CD14-positive monocyte (primary cell): ENCODE data around the gene ZNF445. TPM values are rescaled to one million over a fixed set of nuclear protein-coding genes. Genes with fewer than 3 reads are reported as not detected.
A peak's percentile ranks its signal among the peaks of the same experiment; 100 is the strongest.

Experiments
- DNase-seq, 3 donors: peaks; one replicate each; pipeline ENCODE4 v3.0.0-alpha.2; 2011 to 2022
- H2AFZ ChIP-seq: 2 replicates; pipeline ENCODE4 v1.6.0; 2012; ENCODE audit warnings: mild to moderate bottlenecking, low read depth, low read length, inconsistent platforms; ENCODE audit not compliant: insufficient read depth, poor library complexity, severe bottlenecking
- H3K27ac ChIP-seq, 2 donors: 1 replicate in 1 of 2; 2 replicates in 1 of 2; pipeline ENCODE4 v1.5.1; 2012 to 2013; ENCODE audit warnings: low read length in 2 of 2, control low read depth in 1 of 2, inconsistent platforms in 1 of 2, low read depth in 1 of 2, mild to moderate bottlenecking in 1 of 2
- H3K27me3 ChIP-seq, 2 donors: one replicate each; pipeline versions ENCODE4 v1.6.0 to v1.6.1; 2011 to 2013; ENCODE audit warnings: low read length in 2 of 2; ENCODE audit not compliant: control insufficient read depth in 2 of 2, insufficient read depth in 2 of 2
- H3K36me3 ChIP-seq, 2 donors: replicated peaks in 1 of 2; 1 replicate in 1 of 2; 2 replicates in 1 of 2; pipeline versions ENCODE4 v1.5.1 to v1.6.1; 2012 to 2013; ENCODE audit warnings: low read length in 2 of 2, control low read depth in 1 of 2, inconsistent platforms in 1 of 2, mild to moderate bottlenecking in 1 of 2; ENCODE audit not compliant: insufficient read depth in 2 of 2, control insufficient read depth in 1 of 2
- H3K4me1 ChIP-seq, 2 donors: 1 replicate in 1 of 2; 2 replicates in 1 of 2; pipeline versions ENCODE4 v1.5.1 to v1.6.1; 2012 to 2013; ENCODE audit warnings: low read length in 2 of 2, control low read depth in 1 of 2, inconsistent platforms in 1 of 2, mild to moderate bottlenecking in 1 of 2, moderate library complexity in 1 of 2; ENCODE audit not compliant: insufficient read depth in 2 of 2, control insufficient read depth in 1 of 2
- H3K4me2 ChIP-seq: replicated peaks from 2 replicates; pipeline ENCODE3; 2012; ENCODE audit warnings: low read length, moderate library complexity, mild to moderate bottlenecking; ENCODE audit not compliant: poor library complexity, severe bottlenecking; ENCODE audit errors: extremely low read depth
- H3K4me3 ChIP-seq, 3 experiments: fragments of 200-600 bp in 1 of 3; sonication (generic) in 1 of 3; replicated peaks in 1 of 3; 1 replicate in 2 of 3; 2 replicates in 1 of 3; pipeline ENCODE4 v1.5.1; 2011 to 2013; ENCODE audit warnings: low read length in 3 of 3, mild to moderate bottlenecking in 3 of 3, control low read depth in 2 of 3, low read depth in 2 of 3, inconsistent platforms in 1 of 3, moderate library complexity in 1 of 3
- H3K79me2 ChIP-seq: 2 replicates; pipeline ENCODE4 v1.6.0; 2012; ENCODE audit warnings: mild to moderate bottlenecking, control low read depth, inconsistent platforms, low read length, moderate library complexity; ENCODE audit not compliant: insufficient read depth
- H3K9ac ChIP-seq: 2 replicates; pipeline ENCODE4 v1.6.0; 2017; ENCODE audit warnings: low read length, mild to moderate bottlenecking; ENCODE audit not compliant: insufficient read depth, poor library complexity, severe bottlenecking
- H3K9me3 ChIP-seq, 2 donors: replicated peaks in 1 of 2; 1 replicate in 1 of 2; 2 replicates in 1 of 2; pipeline versions ENCODE4 v1.5.1 to v1.6.1; 2012 to 2013; ENCODE audit warnings: low read length in 2 of 2, control low read depth in 1 of 2; ENCODE audit not compliant: control insufficient read depth in 1 of 2, insufficient read depth in 1 of 2
- H4K20me1 ChIP-seq: 2 replicates; pipeline ENCODE4 v1.6.0; 2012; ENCODE audit warnings: mild to moderate bottlenecking, low read length, control low read depth, moderate library complexity; ENCODE audit not compliant: insufficient read depth
- H3K27ac Mint-ChIP-seq, 7 donors: one replicate each; pipeline ENCODE4 v1.8.0; 2020; ENCODE audit warnings: mild to moderate bottlenecking in 7 of 7, mixed read lengths in 7 of 7, moderate library complexity in 6 of 7, inconsistent platforms in 2 of 7
- H3K27me3 Mint-ChIP-seq, 3 donors: one replicate each; pipeline ENCODE4 v1.8.0; 2021 to 2022; ENCODE audit warnings: low read depth in 3 of 3, mild to moderate bottlenecking in 3 of 3, mixed read lengths in 3 of 3, moderate library complexity in 3 of 3, inconsistent platforms in 1 of 3
- H3K36me3 Mint-ChIP-seq, 2 donors: one replicate each; pipeline ENCODE4 v1.8.0; 2020; ENCODE audit warnings: mixed read lengths in 2 of 2, inconsistent platforms in 1 of 2, mild to moderate bottlenecking in 1 of 2
- H3K4me1 Mint-ChIP-seq: one replicate; pipeline ENCODE4 v1.8.0; 2020; ENCODE audit warnings: mild to moderate bottlenecking, mixed read lengths
- H3K4me3 Mint-ChIP-seq, 2 donors: one replicate each; pipeline ENCODE4 v1.8.0; 2020; ENCODE audit warnings: mild to moderate bottlenecking in 2 of 2, mixed read lengths in 2 of 2, moderate library complexity in 1 of 2
- H3K9me3 Mint-ChIP-seq, 7 donors: one replicate each; pipeline ENCODE4 v1.8.0; 2020 to 2022; ENCODE audit warnings: mixed read lengths in 7 of 7, mild to moderate bottlenecking in 6 of 7, moderate library complexity in 6 of 7, inconsistent platforms in 2 of 7
- WGBS: methylation state at CpG from one replicate; pipeline ENCODE4 v1.1.5; 2013; ENCODE audit warnings: missing lambda C conversion rate; ENCODE audit not compliant: insufficient coverage; 5-methylcytosine and 5-hydroxymethylcytosine counted together
- intact Hi-C, 2 donors: fragments of 100-400 bp; cut with micrococcal nuclease; formaldehyde crosslinking; loops; one replicate each; pipeline versions ENCODE4 v1.15.0 to v1.15.1; 2023
- polyA plus RNA-seq, 3 donors: library from polyadenylated mRNA; depleted of rRNA in 1 of 3; unstranded in 2 of 3; stranded (reverse) in 1 of 3; fragments of 300-500 nt in 2 of 3; fragments of >200 nt in 1 of 3; fragmentation: Illumina TruSeq in 2 of 3; gene quantifications; 1 replicate in 2 of 3; 2 replicates in 1 of 3; pipeline ENCODE4 v1.2.3, GENCODE V29; 2012 to 2021
- TF ChIP-seq, protein P1 (sequence below): fragments of 200-600 bp; IDR thresholded peaks from one replicate; pipeline ENCODE4 v1.8.0; 2022; ENCODE audit warnings: antibody characterized with exemption, mild to moderate bottlenecking

The ZNF445 gene
- polyA plus RNA-seq, 3 donors: 0.41 to 2.5 (median 1.1) TPM

DNA sequence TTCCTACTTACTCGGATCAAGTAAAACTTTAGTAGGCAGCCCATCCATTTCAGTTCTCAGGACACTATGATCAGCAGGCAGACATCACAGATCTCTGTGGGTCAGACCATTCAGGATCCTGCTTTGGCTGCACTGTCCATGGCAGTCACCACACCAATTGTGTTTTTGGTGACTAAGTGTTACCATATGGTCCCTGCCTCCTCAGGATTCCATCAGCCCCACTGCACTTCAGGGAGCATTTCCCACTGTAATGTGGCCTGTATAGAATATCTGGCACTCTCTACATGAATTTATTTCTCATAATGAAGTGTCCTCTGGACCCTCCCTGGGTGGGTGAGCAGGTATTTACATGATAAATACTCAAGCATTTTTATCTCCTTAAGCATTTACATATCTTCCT is 41.3 kb downstream of the ZNF445 start:
- no peak overlapping the region for H3K4me3 Mint-ChIP-seq
- Histone ChIP-seq H3K4me1 (peaks cover 27 to 34% of the 10 kb centered on the region in 2 donors), H3K27me3 (no peaks in the 10 kb centered on the region), H3K9ac (no peak overlapping the region), H3K27ac (peak overlapping the region in 1 of 2 donors; percentile 44), H2AFZ (no peak overlapping the region), H4K20me1 (peaks cover 8% of the 10 kb centered on the region), H3K4me3 (no peak overlapping the region), H3K4me2 (no peak overlapping the region), H3K36me3 (peaks cover 0 to 19% of the 10 kb centered on the region in 2 donors), H3K9me3 (no peaks in the 10 kb centered on the region), H3K79me2 (peaks cover 19% of the 10 kb centered on the region)
- peaks cover 33 to 49% of the 10 kb centered on the region in 2 donors for H3K36me3 Mint-ChIP-seq
- TF ChIP-seq, protein P1, sequence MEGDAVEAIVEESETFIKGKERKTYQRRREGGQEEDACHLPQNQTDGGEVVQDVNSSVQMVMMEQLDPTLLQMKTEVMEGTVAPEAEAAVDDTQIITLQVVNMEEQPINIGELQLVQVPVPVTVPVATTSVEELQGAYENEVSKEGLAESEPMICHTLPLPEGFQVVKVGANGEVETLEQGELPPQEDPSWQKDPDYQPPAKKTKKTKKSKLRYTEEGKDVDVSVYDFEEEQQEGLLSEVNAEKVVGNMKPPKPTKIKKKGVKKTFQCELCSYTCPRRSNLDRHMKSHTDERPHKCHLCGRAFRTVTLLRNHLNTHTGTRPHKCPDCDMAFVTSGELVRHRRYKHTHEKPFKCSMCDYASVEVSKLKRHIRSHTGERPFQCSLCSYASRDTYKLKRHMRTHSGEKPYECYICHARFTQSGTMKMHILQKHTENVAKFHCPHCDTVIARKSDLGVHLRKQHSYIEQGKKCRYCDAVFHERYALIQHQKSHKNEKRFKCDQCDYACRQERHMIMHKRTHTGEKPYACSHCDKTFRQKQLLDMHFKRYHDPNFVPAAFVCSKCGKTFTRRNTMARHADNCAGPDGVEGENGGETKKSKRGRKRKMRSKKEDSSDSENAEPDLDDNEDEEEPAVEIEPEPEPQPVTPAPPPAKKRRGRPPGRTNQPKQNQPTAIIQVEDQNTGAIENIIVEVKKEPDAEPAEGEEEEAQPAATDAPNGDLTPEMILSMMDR: no peak
- peak overlapping the region in 4 of 7 donors; percentile 8 to 57 (median 39) for H3K27ac Mint-ChIP-seq
- no peaks in the 10 kb centered on the region for H3K27me3 Mint-ChIP-seq
- intact Hi-C loops: loop anchor here (5.0 to 10.0 kb wide), 2 partner anchors 91 to 326 kb away; partner anchors contain the start of genes KIAA1143 (in 1 of the 2) and KIF15 (in 1 of the 2)
- no peak for DNase-seq
- WGBS: 100% methylated on average over 1 of the region's 1 CpG
- H3K9me3 Mint-ChIP-seq: peaks cover 0 to 3% (median 0%) of the 10 kb centered on the region in 7 donors
- peaks cover 46% of the 10 kb centered on the region for H3K4me1 Mint-ChIP-seq

DNA sequence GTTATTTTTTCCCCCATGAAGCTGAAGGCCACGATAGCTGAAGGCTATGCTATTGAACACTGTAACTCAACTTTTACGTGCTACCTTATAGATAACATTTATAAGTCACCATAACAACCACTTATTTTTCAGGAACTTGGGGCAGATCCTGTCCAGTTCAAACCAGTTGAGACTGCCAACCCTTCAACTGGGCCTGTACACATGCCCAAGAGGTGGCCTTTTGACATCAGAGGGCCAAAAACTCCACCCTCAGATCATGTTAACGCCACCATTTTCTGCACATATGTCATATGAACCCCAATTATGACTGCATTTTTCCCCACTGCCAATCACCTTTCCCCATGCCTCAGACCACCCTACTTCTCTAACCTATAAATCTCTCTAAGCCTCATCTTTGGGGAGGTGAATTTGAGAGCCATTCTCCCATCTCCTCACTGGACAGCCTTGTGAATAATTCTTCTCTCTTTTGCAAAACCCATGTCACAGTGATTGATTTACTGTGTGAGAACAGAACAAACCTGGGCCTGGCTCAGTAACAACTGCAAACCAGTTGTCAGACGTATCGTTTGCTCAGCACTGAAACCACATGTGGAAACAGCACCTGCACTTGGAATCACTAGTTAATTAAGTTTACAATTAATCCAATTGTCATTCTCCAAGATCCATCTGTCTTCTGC is 42.5 kb downstream of the ZNF445 start:
- peaks cover 0 to 19% of the 10 kb centered on the region in 2 donors for H3K36me3 ChIP-seq
- H3K4me1 ChIP-seq: peaks cover 17 to 22% of the 10 kb centered on the region in 2 donors
- no peak overlapping the region for H3K4me3 ChIP-seq
- H2AFZ ChIP-seq: no peak overlapping the region
- no peaks in the 10 kb centered on the region for H3K27me3 ChIP-seq
- Mint-ChIP-seq H3K4me3 (no peak overlapping the region), H3K27ac (peak overlapping the region in 3 of 7 donors; percentile 4 to 50 (median 50)), H3K27me3 (no peaks in the 10 kb centered on the region), H3K36me3 (peaks cover 36 to 52% of the 10 kb centered on the region in 2 donors), H3K4me1 (peaks cover 36% of the 10 kb centered on the region), H3K9me3 (peaks cover 0 to 3% (median 0%) of the 10 kb centered on the region in 7 donors)
- H3K9me3 ChIP-seq: no peaks in the 10 kb centered on the region
- H3K9ac ChIP-seq: no peak overlapping the region
- no peak for DNase-seq
- WGBS: 95% methylated on average over 3 of the region's 5 CpGs
- H3K4me2 ChIP-seq: no peak overlapping the region
- H3K27ac ChIP-seq: peak overlapping the region in 1 of 2 donors; percentile 44
- intact Hi-C loops: loop anchor here (5.0 to 10.0 kb wide), 2 partner anchors 90 to 327 kb away; partner anchors contain the start of genes KIAA1143 (in 1 of the 2) and KIF15 (in 1 of the 2)
- H3K79me2 ChIP-seq: peaks cover 19% of the 10 kb centered on the region
- H4K20me1 ChIP-seq: peaks cover 8% of the 10 kb centered on the region
- TF ChIP-seq, protein P1: no peak
